HepG2 (cell line): ENCODE measurements around the gene ALDH4A1. TPM values are rescaled to one million over a fixed set of nuclear protein-coding genes. Genes with fewer than 3 reads are reported as not detected.

ENCODE experiments used
- CAMTA2 ChIP-seq: sonication (generic); formaldehyde crosslinking; IDR thresholded peaks from 2 replicates; pipeline ENCODE4 v1.4.0; 2020; ENCODE audit warnings: mild to moderate bottlenecking, missing genetic modification reagents, borderline replicate concordance
- CEBPB ChIP-seq: IDR thresholded peaks from 2 replicates; pipeline ENCODE4 v1.6.1; 2011; ENCODE audit warnings: low read depth, low read length, improper control_type of control experiment, borderline replicate concordance
- CHD2 ChIP-seq: IDR thresholded peaks from 2 replicates; pipeline ENCODE4 v1.6.1; 2011; ENCODE audit warnings: low read depth, low read length, improper control_type of control experiment
- CTCF ChIP-seq: sonication (generic); formaldehyde crosslinking; IDR thresholded peaks from 2 replicates; pipeline ENCODE4 v1.5.0; 2020; ENCODE audit warnings: mild to moderate bottlenecking, missing genetic modification reagents, moderate library complexity
- DR1 ChIP-seq: sonication (generic); formaldehyde crosslinking; IDR thresholded peaks from 2 replicates; pipeline ENCODE4 v1.8.0; 2021; ENCODE audit warnings: mild to moderate bottlenecking, missing genetic modification reagents, inconsistent platforms
- ETV5 ChIP-seq: IDR thresholded peaks from 2 replicates; pipeline ENCODE4 v1.6.1; 2018; ENCODE audit warnings: missing biosample characterization, missing genetic modification reagents, inconsistent platforms, borderline replicate concordance
- MLX ChIP-seq: IDR thresholded peaks from 2 replicates; pipeline ENCODE4 v1.6.1; 2016
- MTA3 ChIP-seq: sonication (generic); formaldehyde crosslinking; IDR thresholded peaks from 2 replicates; pipeline ENCODE4 v1.4.0; 2020; ENCODE audit warnings: missing genetic modification reagents
- NCOA2 ChIP-seq: sonication (generic); formaldehyde crosslinking; IDR thresholded peaks from 2 replicates; pipeline ENCODE4 v1.8.0; 2022; ENCODE audit warnings: inconsistent platforms
- ONECUT2 ChIP-seq: sonication (generic); formaldehyde crosslinking; IDR thresholded peaks from 2 replicates; pipeline ENCODE4 v1.4.0; 2020; ENCODE audit warnings: missing genetic modification reagents
- PPARG ChIP-seq: conservative IDR thresholded peaks from 2 replicates; pipeline ENCODE4 v1.6.1; 2016; ENCODE audit warnings: missing biosample characterization, missing genetic modification reagents
- RARA ChIP-seq: IDR thresholded peaks from 2 replicates; pipeline ENCODE4 v1.6.1; 2016; ENCODE audit warnings: missing genetic modification reagents, missing compliant biosample characterization
- ZKSCAN8 ChIP-seq: IDR thresholded peaks from 2 replicates; pipeline ENCODE4 v1.6.1; 2016; ENCODE audit warnings: borderline replicate concordance, missing genetic modification reagents, missing compliant biosample characterization
- ZNF570 ChIP-seq: sonication (generic); formaldehyde crosslinking; IDR thresholded peaks from 2 replicates; pipeline ENCODE4 v1.4.0; 2020; ENCODE audit warnings: mild to moderate bottlenecking, missing genetic modification reagents, borderline replicate concordance
- ZNF615 ChIP-seq: sonication (generic); formaldehyde crosslinking; IDR thresholded peaks from 2 replicates; pipeline ENCODE4 v1.5.0; 2020; ENCODE audit warnings: mild to moderate bottlenecking, missing genetic modification reagents, borderline replicate concordance
- ZNF776 ChIP-seq: sonication (generic); formaldehyde crosslinking; IDR thresholded peaks from 2 replicates; pipeline ENCODE4 v1.4.0; 2020; ENCODE audit warnings: mild to moderate bottlenecking, missing genetic modification reagents
- ZNF782 ChIP-seq: sonication (generic); formaldehyde crosslinking; IDR thresholded peaks from 2 replicates; pipeline ENCODE4 v1.4.0; 2020; ENCODE audit warnings: missing genetic modification reagents, mild to moderate bottlenecking, borderline replicate concordance
- ZNF879 ChIP-seq: sonication (generic); formaldehyde crosslinking; IDR thresholded peaks from 2 replicates; pipeline ENCODE4 v1.8.1; 2023; ENCODE audit warnings: missing genetic modification reagents
- polyA plus RNA-seq, 8 experiments: library from polyadenylated mRNA; depleted of rRNA in 3 of 8; stranded (reverse) in 7 of 8; unstranded in 1 of 8; fragments of >200 nt; fragmentation: Illumina TruSeq in 4 of 8; extraction: Trizol in 4 of 8; gene quantifications; 2 replicates each; pipeline versions ENCODE4 v1.2.1 to v1.2.3, GENCODE V29; 2011 to 2016; ENCODE audit warnings: low read depth in 4 of 8, missing spikeins in 1 of 8, mixed read lengths in 1 of 8; ENCODE audit not compliant: insufficient read depth in 1 of 8
- total RNA-seq, 5 experiments: library from RNA; depleted of rRNA; stranded (reverse); fragments of >200 nt; fragmentation: Illumina TruSeq; extraction: Trizol; gene quantifications; 2 replicates each; pipeline ENCODE4 v1.2.3, GENCODE V29; 2016; ENCODE audit warnings: low read depth in 1 of 5
- TF ChIP-seq, protein P1 (sequence below): sonication (generic); formaldehyde crosslinking; IDR thresholded peaks from 2 replicates; pipeline ENCODE4 v1.4.0; 2020; ENCODE audit warnings: missing genetic modification reagents

The ALDH4A1 gene
- total and polyA plus RNA-seq, 2 of the 13 experiments (the other 11 are each of a cell fraction or from before 2014, with no cell fraction given) = 76.4 to 240 TPM

GRCh38 chr1:18899363-18900049 lies 2.8 kb downstream of the ALDH4A1 start (continued):
- TF ChIP-seq, protein P1, sequence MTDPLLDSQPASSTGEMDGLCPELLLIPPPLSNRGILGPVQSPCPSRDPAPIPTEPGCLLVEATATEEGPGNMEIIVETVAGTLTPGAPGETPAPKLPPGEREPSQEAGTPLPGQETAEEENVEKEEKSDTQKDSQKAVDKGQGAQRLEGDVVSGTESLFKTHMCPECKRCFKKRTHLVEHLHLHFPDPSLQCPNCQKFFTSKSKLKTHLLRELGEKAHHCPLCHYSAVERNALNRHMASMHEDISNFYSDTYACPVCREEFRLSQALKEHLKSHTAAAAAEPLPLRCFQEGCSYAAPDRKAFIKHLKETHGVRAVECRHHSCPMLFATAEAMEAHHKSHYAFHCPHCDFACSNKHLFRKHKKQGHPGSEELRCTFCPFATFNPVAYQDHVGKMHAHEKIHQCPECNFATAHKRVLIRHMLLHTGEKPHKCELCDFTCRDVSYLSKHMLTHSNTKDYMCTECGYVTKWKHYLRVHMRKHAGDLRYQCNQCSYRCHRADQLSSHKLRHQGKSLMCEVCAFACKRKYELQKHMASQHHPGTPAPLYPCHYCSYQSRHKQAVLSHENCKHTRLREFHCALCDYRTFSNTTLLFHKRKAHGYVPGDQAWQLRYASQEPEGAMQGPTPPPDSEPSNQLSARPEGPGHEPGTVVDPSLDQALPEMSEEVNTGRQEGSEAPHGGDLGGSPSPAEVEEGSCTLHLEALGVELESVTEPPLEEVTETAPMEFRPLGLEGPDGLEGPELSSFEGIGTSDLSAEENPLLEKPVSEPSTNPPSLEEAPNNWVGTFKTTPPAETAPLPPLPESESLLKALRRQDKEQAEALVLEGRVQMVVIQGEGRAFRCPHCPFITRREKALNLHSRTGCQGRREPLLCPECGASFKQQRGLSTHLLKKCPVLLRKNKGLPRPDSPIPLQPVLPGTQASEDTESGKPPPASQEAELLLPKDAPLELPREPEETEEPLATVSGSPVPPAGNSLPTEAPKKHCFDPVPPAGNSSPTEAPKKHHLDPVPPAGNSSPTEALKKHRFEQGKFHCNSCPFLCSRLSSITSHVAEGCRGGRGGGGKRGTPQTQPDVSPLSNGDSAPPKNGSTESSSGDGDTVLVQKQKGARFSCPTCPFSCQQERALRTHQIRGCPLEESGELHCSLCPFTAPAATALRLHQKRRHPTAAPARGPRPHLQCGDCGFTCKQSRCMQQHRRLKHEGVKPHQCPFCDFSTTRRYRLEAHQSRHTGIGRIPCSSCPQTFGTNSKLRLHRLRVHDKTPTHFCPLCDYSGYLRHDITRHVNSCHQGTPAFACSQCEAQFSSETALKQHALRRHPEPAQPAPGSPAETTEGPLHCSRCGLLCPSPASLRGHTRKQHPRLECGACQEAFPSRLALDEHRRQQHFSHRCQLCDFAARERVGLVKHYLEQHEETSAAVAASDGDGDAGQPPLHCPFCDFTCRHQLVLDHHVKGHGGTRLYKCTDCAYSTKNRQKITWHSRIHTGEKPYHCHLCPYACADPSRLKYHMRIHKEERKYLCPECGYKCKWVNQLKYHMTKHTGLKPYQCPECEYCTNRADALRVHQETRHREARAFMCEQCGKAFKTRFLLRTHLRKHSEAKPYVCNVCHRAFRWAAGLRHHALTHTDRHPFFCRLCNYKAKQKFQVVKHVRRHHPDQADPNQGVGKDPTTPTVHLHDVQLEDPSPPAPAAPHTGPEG (CRISPR knock-in tag) = no peak
- TF ChIP-seq ZNF782 (CRISPR knock-in tag) = no peak
- TF ChIP-seq ZNF879 (CRISPR knock-in tag) = no peak
- TF ChIP-seq MLX = no peak
- no peak for TF ChIP-seq DR1 (CRISPR knock-in tag)
- TF ChIP-seq CHD2 = no peak
- no peak for TF ChIP-seq MTA3 (CRISPR knock-in tag)
- no peak for TF ChIP-seq CEBPB
- TF ChIP-seq ZNF776 (CRISPR knock-in tag) = no peak
- peak; percentile 25; the same call in 1 of the 2 replicates for TF ChIP-seq ETV5 (CRISPR knock-in tag)
- no peak for TF ChIP-seq CTCF (CRISPR knock-in tag)
- no peak for TF ChIP-seq RARA (CRISPR knock-in tag)
- no peak for TF ChIP-seq CAMTA2 (CRISPR knock-in tag)
- no peak for TF ChIP-seq NCOA2
- peak; percentile 81 for TF ChIP-seq ONECUT2
- TF ChIP-seq ZNF570 (CRISPR knock-in tag) = no peak
- TF ChIP-seq PPARG (CRISPR knock-in tag) = no peak
- no peak for TF ChIP-seq ZNF615 (CRISPR knock-in tag)
- no peak for TF ChIP-seq ZKSCAN8 (CRISPR knock-in tag)
